Colonic mucosa (tissue), 4 donors: ENCODE data around the gene PGPEP1. TPM values are rescaled to one million over a fixed set of nuclear protein-coding genes. Genes with fewer than 3 reads are reported as not detected.
A peak's percentile ranks its signal among the peaks of the same experiment; 100 is the strongest.
"Not testable (repeated sequence)": the region's sequence is repeated elsewhere in the genome, so short reads cannot be mapped to it uniquely, and the experiment has no call there.

Experiments used
- DNase-seq: peaks from one replicate; pipeline ENCODE4 v3.0.0-alpha.2; 2020
- H3K27ac ChIP-seq: fragments of 200-600 bp; one replicate; pipeline ENCODE4 v1.8.0; 2021
- H3K27me3 ChIP-seq: fragments of 200-600 bp; one replicate; pipeline ENCODE4 v1.8.0; 2021
- H3K36me3 ChIP-seq: fragments of 200-600 bp; one replicate; pipeline ENCODE4 v1.8.0; 2021
- H3K4me1 ChIP-seq: fragments of 200-600 bp; one replicate; pipeline ENCODE4 v1.8.0; 2021; ENCODE audit warnings: mild to moderate bottlenecking
- H3K4me3 ChIP-seq: fragments of 200-600 bp; one replicate; pipeline ENCODE4 v1.8.0; 2021
- H3K9ac ChIP-seq, 2 donors: one replicate each; pipeline ENCODE4 v1.7.0; 2013; ENCODE audit warnings: control low read depth in 2 of 2, low read depth in 2 of 2, low read length in 2 of 2
- H3K9me3 ChIP-seq: fragments of 200-600 bp; one replicate; pipeline ENCODE4 v1.8.0; 2021
- intact Hi-C: fragments of 100-400 bp; cut with DNase I; formaldehyde crosslinking; loops from one replicate; pipeline ENCODE4 v1.14.1; 2022
- total RNA-seq, 2 donors: library from RNA; stranded (reverse); fragmentation: NEBNext Ultra II Directional in 1 of 2; extraction: Animal tissue kit (Norgen Biotek cat#: 25700) in 1 of 2; gene quantifications; one replicate each; pipeline ENCODE4 v1.2.1, GENCODE V29; 2021
- TF ChIP-seq, protein P1 (sequence below): fragments of 200-600 bp; IDR thresholded peaks from one replicate; pipeline ENCODE4 v1.8.0; 2022; ENCODE audit warnings: antibody characterized with exemption, mild to moderate bottlenecking
- donor health status: healthy.
- donor health status: DM: no; HTN: no; CAD: no.
- donor health status: DM: no; HTN: no; CAD: no.

The PGPEP1 gene
- total RNA-seq, 2 donors from 2014 or later = 62.6 to 99.0 TPM

- peak overlapping the region; percentile 43 to 74 for H3K9ac ChIP-seq
- intact Hi-C loops = no loop called here
- peaks cover 6% of the 10 kb centered on the region for H3K4me1 ChIP-seq
- H3K9me3 ChIP-seq = no peaks in the 10 kb centered on the region
- no peaks in the 10 kb centered on the region for H3K36me3 ChIP-seq
- H3K4me3 ChIP-seq = no peak overlapping the region
- peak; percentile 89 for DNase-seq
- peak overlapping the region; percentile 73 for H3K27ac ChIP-seq
- peaks cover 10% of the 10 kb centered on the region for H3K27me3 ChIP-seq
- TF ChIP-seq, protein P1, sequence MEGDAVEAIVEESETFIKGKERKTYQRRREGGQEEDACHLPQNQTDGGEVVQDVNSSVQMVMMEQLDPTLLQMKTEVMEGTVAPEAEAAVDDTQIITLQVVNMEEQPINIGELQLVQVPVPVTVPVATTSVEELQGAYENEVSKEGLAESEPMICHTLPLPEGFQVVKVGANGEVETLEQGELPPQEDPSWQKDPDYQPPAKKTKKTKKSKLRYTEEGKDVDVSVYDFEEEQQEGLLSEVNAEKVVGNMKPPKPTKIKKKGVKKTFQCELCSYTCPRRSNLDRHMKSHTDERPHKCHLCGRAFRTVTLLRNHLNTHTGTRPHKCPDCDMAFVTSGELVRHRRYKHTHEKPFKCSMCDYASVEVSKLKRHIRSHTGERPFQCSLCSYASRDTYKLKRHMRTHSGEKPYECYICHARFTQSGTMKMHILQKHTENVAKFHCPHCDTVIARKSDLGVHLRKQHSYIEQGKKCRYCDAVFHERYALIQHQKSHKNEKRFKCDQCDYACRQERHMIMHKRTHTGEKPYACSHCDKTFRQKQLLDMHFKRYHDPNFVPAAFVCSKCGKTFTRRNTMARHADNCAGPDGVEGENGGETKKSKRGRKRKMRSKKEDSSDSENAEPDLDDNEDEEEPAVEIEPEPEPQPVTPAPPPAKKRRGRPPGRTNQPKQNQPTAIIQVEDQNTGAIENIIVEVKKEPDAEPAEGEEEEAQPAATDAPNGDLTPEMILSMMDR = peak; percentile 37
Measured at GRCh38 chr19:18401580-18402112, 61.2 kb downstream of the PGPEP1 start.

GRCh38 chr19:18402455-18403248 is 62.3 kb downstream of the PGPEP1 start:
- H3K4me1 ChIP-seq, intact Hi-C loops, H3K4me3 ChIP-seq, H3K27me3 ChIP-seq, H3K9me3 ChIP-seq, H3K36me3 ChIP-seq, DNase-seq: not testable (repeated sequence)
- Histone ChIP-seq H3K9ac (peak overlapping the region; percentile 43 to 74), H3K27ac (peak overlapping the region; percentile 73)

GRCh38 chr19:18405754-18406153 is 65.4 kb downstream of the PGPEP1 start:
- H3K27ac ChIP-seq, H3K4me1 ChIP-seq, H3K36me3 ChIP-seq, H3K9me3 ChIP-seq, intact Hi-C loops, DNase-seq, H3K27me3 ChIP-seq, H3K9ac ChIP-seq, H3K4me3 ChIP-seq: not testable (repeated sequence)

GRCh38 chr19:18406749-18407148 is 66.4 kb downstream of the PGPEP1 start:
- TF ChIP-seq, protein P1 = no peak
- H3K4me1 ChIP-seq = no peaks in the 10 kb centered on the region
- H3K9ac ChIP-seq = no peak overlapping the region
- no peak overlapping the region for H3K4me3 ChIP-seq
- H3K36me3 ChIP-seq = no peaks in the 10 kb centered on the region
- H3K27me3 ChIP-seq = no peaks in the 10 kb centered on the region
- no peak overlapping the region for H3K27ac ChIP-seq
- DNase-seq = no peak
- H3K9me3 ChIP-seq = no peaks in the 10 kb centered on the region
- intact Hi-C loops = no loop called here

- intact Hi-C loops = loop anchor here (2.0 kb wide), 1 partner anchor 57 kb away; no protein-coding TSS in a partner anchor
- Histone ChIP-seq H3K4me1 (no peaks in the 10 kb centered on the region), H3K27me3 (no peaks in the 10 kb centered on the region), H3K9ac (no peak overlapping the region), H3K36me3 (no peaks in the 10 kb centered on the region), H3K9me3 (no peaks in the 10 kb centered on the region), H3K4me3 (no peak overlapping the region), H3K27ac (no peak overlapping the region)
- TF ChIP-seq, protein P1 = peak; percentile 61
- DNase-seq = peak; percentile 82
Measured at GRCh38 chr19:18408053-18408476, 67.7 kb downstream of the PGPEP1 start.

DNA sequence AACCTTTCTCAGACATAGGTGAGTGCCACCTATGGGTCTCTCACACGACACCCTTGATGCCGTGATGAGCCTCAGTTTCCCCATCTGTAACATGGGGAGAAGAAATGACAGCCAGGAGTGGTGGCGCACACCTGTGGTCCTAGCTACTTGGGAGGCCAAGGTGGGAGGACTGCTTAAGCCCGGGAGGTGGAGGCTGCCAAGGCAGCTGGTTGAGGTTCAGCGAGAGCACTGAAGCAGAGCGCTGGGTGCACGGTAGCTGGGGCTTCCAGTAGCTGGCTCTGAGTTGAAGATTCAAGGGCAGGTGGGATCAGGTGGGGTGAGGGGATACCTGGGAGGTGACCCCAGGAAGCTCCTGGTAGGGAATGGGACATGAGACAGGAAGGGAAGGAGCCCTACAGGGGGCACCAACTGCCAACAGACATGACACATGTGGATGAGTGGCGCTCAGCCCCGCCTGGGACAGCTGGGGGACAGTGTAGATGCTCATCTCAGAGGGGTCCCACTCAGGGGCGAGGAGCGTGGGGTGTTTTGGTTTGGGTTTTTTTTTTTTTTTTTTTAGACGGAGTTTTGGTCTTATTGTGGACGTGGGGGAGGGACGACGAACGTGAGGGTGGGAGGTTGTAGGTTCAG is 72.3 kb downstream of the PGPEP1 start:
- peaks cover 6% of the 10 kb centered on the region for H3K4me1 ChIP-seq
- H3K9ac ChIP-seq = no peak overlapping the region
- H3K36me3 ChIP-seq = no peaks in the 10 kb centered on the region
- peaks cover 7% of the 10 kb centered on the region for H3K27me3 ChIP-seq
- no peak overlapping the region for H3K27ac ChIP-seq
- no peak for DNase-seq
- no peak overlapping the region for H3K4me3 ChIP-seq
- TF ChIP-seq, protein P1 = no peak
- intact Hi-C loops = loop anchor here (2.0 to 10.0 kb wide), 2 partner anchors 24 to 208 kb away; partner anchors contain the start of gene RAB3A
- no peaks in the 10 kb centered on the region for H3K9me3 ChIP-seq
